PC-9 (cell line): ENCODE data around the gene CALML6. TPM values are rescaled to one million over a fixed set of nuclear protein-coding genes. Genes with fewer than 3 reads are reported as not detected.

Source experiments
- BruUV-seq: library from RNA; stranded (reverse); fragments of 400-500 nt; replicated peaks from 2 replicates; lab custom pipeline; 2021; lab: Mats Ljungman, UMichigan
- CTCF ChIA-PET: fragments of 300-600 bp; sonication (Branson Sonifier 250); formaldehyde crosslinking; loops from one replicate; lab custom pipeline; 2022; ENCODE audit warnings: antibody characterized with exemption; lab: Charles Lee
- POLR2A ChIA-PET: fragments of 300-600 bp; sonication (Branson Sonifier 250); formaldehyde crosslinking; loops from one replicate; lab custom pipeline; 2022; ENCODE audit warnings: antibody characterized with exemption; ENCODE audit not compliant: unreplicated experiment; lab: Charles Lee
- DNase-seq, 2 experiments: peaks; one replicate each; pipeline versions ENCODE4 v3.0.0 to v3.0.0-alpha.2; 2015 to 2022; ENCODE audit warnings: mixed read lengths in 1 of 2
- H2AFZ ChIP-seq: fragments of 200-600 bp; sonication (generic); 2 replicates; pipeline ENCODE4 v1.8.1; 2017; ENCODE audit warnings: antibody characterized with exemption
- H3F3A ChIP-seq: fragments of 200-600 bp; sonication (generic); 2 replicates; pipeline ENCODE4 v1.8.1; 2017; ENCODE audit warnings: antibody characterized with exemption, mild to moderate bottlenecking, low read depth; ENCODE audit not compliant: insufficient read depth
- H3K27ac ChIP-seq: fragments of 200-600 bp; sonication (generic); 2 replicates; pipeline ENCODE4 v1.6.1; 2016; ENCODE audit warnings: mixed run types
- H3K27me3 ChIP-seq: fragments of 200-600 bp; sonication (generic); 2 replicates; pipeline ENCODE4 v1.6.1; 2016; ENCODE audit warnings: low read depth, mixed run types; ENCODE audit not compliant: insufficient read depth
- H3K36me3 ChIP-seq: fragments of 200-600 bp; sonication (generic); 2 replicates; pipeline ENCODE4 v1.6.1; 2016; ENCODE audit warnings: low read depth, mixed run types
- H3K4me1 ChIP-seq: fragments of 200-600 bp; sonication (generic); replicated peaks from 2 replicates; pipeline ENCODE4 v1.6.1; 2016; ENCODE audit warnings: mixed run types; ENCODE audit not compliant: insufficient read depth
- H3K4me2 ChIP-seq: fragments of 200-600 bp; sonication (generic); 2 replicates; pipeline ENCODE4 v1.6.1; 2017; ENCODE audit warnings: mixed run types
- H3K4me3 ChIP-seq: fragments of 200-600 bp; sonication (generic); 2 replicates; pipeline ENCODE4 v1.6.1; 2016; ENCODE audit warnings: mixed run types
- H3K79me2 ChIP-seq: fragments of 200-600 bp; sonication (generic); 2 replicates; pipeline ENCODE4 v1.6.1; 2017; ENCODE audit warnings: low read depth, mixed run types
- H3K9me2 ChIP-seq: fragments of 200-600 bp; sonication (generic); 2 replicates; pipeline ENCODE4 v1.8.1; 2017; ENCODE audit warnings: mild to moderate bottlenecking; ENCODE audit not compliant: insufficient read depth
- H3K9me3 ChIP-seq: fragments of 200-600 bp; sonication (generic); 2 replicates; pipeline ENCODE4 v1.8.1; 2016; ENCODE audit warnings: low read depth; ENCODE audit not compliant: insufficient read depth
- H4K20me1 ChIP-seq: fragments of 200-600 bp; sonication (generic); 2 replicates; pipeline ENCODE4 v1.8.1; 2017; ENCODE audit not compliant: insufficient read depth
- CTCF ChIP-seq: fragments of 200-600 bp; sonication (generic); conservative IDR thresholded peaks from 2 replicates; pipeline ENCODE4 v1.6.1; 2017; ENCODE audit warnings: mixed run types, antibody characterized with exemption, mild to moderate bottlenecking, moderate library complexity
- EZH2 ChIP-seq: fragments of 200-600 bp; sonication (generic); IDR thresholded peaks from 2 replicates; pipeline ENCODE4 v1.8.0; 2017; ENCODE audit warnings: antibody characterized with exemption, low read depth
- intact Hi-C: fragments of 100-400 bp; cut with micrococcal nuclease; formaldehyde crosslinking; loops from one replicate; pipeline ENCODE4 v1.10.0; 2022; ENCODE audit not compliant: unreplicated experiment
- total RNA-seq: library from RNA; stranded (reverse); gene quantifications from 2 replicates; pipeline ENCODE4 v1.2.3, GENCODE V29; 2021

Gene CALML6
- total RNA-seq, 1 experiment from 2014 or later = 2.1 TPM

GRCh38 chr1:1937549-1938275 lies 22.7 kb downstream of the CALML6 start:
- Histone ChIP-seq H3K4me1 (no peaks in the 10 kb centered on the region), H3K36me3 (no peaks in the 10 kb centered on the region), H3K9me3 (no peaks in the 10 kb centered on the region), H3K9me2 (no peaks in the 10 kb centered on the region), H3F3A (no peaks in the 10 kb centered on the region), H3K4me3 (no peak overlapping the region), H2AFZ (no peak overlapping the region), H3K27ac (no peak overlapping the region), H4K20me1 (no peaks in the 10 kb centered on the region), H3K4me2 (no peak overlapping the region), H3K79me2 (no peaks in the 10 kb centered on the region), H3K27me3 (peaks cover 62% of the 10 kb centered on the region)
- BruUV-seq = no TSS peak
- DNase-seq = no peak
- ChIA-PET CTCF (no interaction called here), POLR2A (no interaction called here)
- intact Hi-C loops = no loop called here
- TF ChIP-seq EZH2 = no peak
- no peak for TF ChIP-seq CTCF

- intact Hi-C loops = no loop called here
- no peaks in the 10 kb centered on the region for H3K36me3 ChIP-seq
- POLR2A ChIA-PET = no interaction called here
These were observed 23.2 kb downstream of the CALML6 start for GRCh38 chr1:1938276-1938573.

GRCh38 chr1:1938613-1939295 lies 23.7 kb downstream of the CALML6 start:
- no peak for DNase-seq
- H3K4me1 ChIP-seq = no peaks in the 10 kb centered on the region
- H4K20me1 ChIP-seq = no peaks in the 10 kb centered on the region
- H3K27me3 ChIP-seq = peaks cover 62% of the 10 kb centered on the region
- CTCF ChIA-PET = no interaction called here
- no peak overlapping the region for H3K4me3 ChIP-seq
- H3F3A ChIP-seq = no peaks in the 10 kb centered on the region
- H3K9me2 ChIP-seq = no peaks in the 10 kb centered on the region
- H3K27ac ChIP-seq = no peak overlapping the region
- H3K36me3 ChIP-seq = no peaks in the 10 kb centered on the region
- POLR2A ChIA-PET = no interaction called here
- H3K4me2 ChIP-seq = no peak overlapping the region
- H3K9me3 ChIP-seq = no peaks in the 10 kb centered on the region
- no peak for TF ChIP-seq CTCF
- TF ChIP-seq EZH2 = no peak
- H2AFZ ChIP-seq = no peak overlapping the region
- BruUV-seq = no TSS peak
- no peaks in the 10 kb centered on the region for H3K79me2 ChIP-seq
- intact Hi-C loops = no loop called here

More at GRCh38 chr1:1938276-1938573, 23.2 kb downstream of the CALML6 start:
- Histone ChIP-seq H3K79me2 (no peaks in the 10 kb centered on the region), H2AFZ (no peak overlapping the region), H3K27ac (no peak overlapping the region), H3K9me3 (no peaks in the 10 kb centered on the region), H3K4me3 (no peak overlapping the region), H3K9me2 (no peaks in the 10 kb centered on the region), H3K4me2 (no peak overlapping the region), H3F3A (no peaks in the 10 kb centered on the region), H3K27me3 (peaks cover 65% of the 10 kb centered on the region), H4K20me1 (no peaks in the 10 kb centered on the region), H3K4me1 (no peaks in the 10 kb centered on the region)
- CTCF ChIA-PET = no interaction called here
- DNase-seq = no peak
- TF ChIP-seq EZH2 (no peak), CTCF (no peak)
- BruUV-seq = no TSS peak
